Endothelial cell (in vitro differentiated cells): ENCODE results near the gene HBE1. TPM values are rescaled to one million over a fixed set of nuclear protein-coding genes. Genes with fewer than 3 reads are reported as not detected.

ENCODE experiments used
- DNase-seq: peaks from one replicate; pipeline ENCODE4 v3.0.0; 2021; ENCODE audit warnings: low spot score
- H3K27ac Mint-ChIP-seq: one replicate; pipeline ENCODE4 v1.8.0; 2021; ENCODE audit warnings: mixed read lengths, inconsistent platforms; ENCODE audit not compliant: unreplicated experiment
- H3K27me3 Mint-ChIP-seq: one replicate; pipeline ENCODE4 v1.8.0; 2021; ENCODE audit warnings: mild to moderate bottlenecking, moderate library complexity, mixed read lengths, inconsistent platforms; ENCODE audit not compliant: unreplicated experiment
- H3K36me3 Mint-ChIP-seq: one replicate; pipeline ENCODE4 v1.8.0; 2021; ENCODE audit warnings: mild to moderate bottlenecking, low read depth, mixed read lengths, inconsistent platforms; ENCODE audit not compliant: unreplicated experiment
- H3K4me1 Mint-ChIP-seq: one replicate; pipeline ENCODE4 v1.8.0; 2021; ENCODE audit warnings: mild to moderate bottlenecking, mixed read lengths, inconsistent platforms; ENCODE audit not compliant: unreplicated experiment
- H3K4me3 Mint-ChIP-seq: one replicate; pipeline ENCODE4 v1.8.0; 2021; ENCODE audit warnings: mild to moderate bottlenecking, mixed read lengths, inconsistent platforms; ENCODE audit not compliant: unreplicated experiment
- H3K9me3 Mint-ChIP-seq: one replicate; pipeline ENCODE4 v1.8.0; 2021; ENCODE audit warnings: mixed read lengths, inconsistent platforms; ENCODE audit not compliant: unreplicated experiment
- total RNA-seq: library from RNA; stranded (reverse); fragmentation: NEBNext Ultra II Directional; extraction: Animal tissue kit (Norgen Biotek cat#: 25700); gene quantifications from one replicate; pipeline ENCODE4 v1.2.1, GENCODE V29; 2021; ENCODE audit not compliant: unreplicated experiment
- TF ChIP-seq, protein P1 (sequence below): fragments of 200-600 bp; sonication (generic); IDR thresholded peaks from one replicate; pipeline ENCODE4 v1.5.0; 2021; ENCODE audit warnings: antibody characterized with exemption; ENCODE audit not compliant: unreplicated experiment

HBE1 gene
- total RNA-seq, 1 donor from 2014 or later = not detected

DNA sequence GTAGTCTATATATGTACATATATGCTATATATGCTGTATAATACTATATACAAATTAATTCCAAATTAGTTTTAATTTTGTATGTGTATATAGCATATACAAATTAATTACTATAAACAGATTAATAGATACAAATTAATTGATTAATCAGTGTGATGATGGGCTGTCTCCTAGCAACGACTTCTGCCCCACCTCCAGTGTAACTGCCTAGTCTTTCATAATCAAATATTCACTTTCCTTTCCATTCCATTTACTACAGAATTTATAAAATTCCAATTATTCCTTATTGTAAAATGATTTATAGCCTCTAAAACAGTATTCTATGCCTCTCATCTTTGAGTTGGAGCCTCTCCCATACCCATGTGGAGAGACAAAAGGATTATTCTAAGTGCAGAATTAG, 36.4 kb downstream of the HBE1 start:
- Mint-ChIP-seq H3K4me3 (no peak overlapping the region), H3K9me3 (no peaks in the 10 kb centered on the region), H3K4me1 (no peaks in the 10 kb centered on the region), H3K27ac (no peak overlapping the region), H3K27me3 (no peaks in the 10 kb centered on the region), H3K36me3 (no peaks in the 10 kb centered on the region)
- no peak for DNase-seq
- TF ChIP-seq, protein P1, sequence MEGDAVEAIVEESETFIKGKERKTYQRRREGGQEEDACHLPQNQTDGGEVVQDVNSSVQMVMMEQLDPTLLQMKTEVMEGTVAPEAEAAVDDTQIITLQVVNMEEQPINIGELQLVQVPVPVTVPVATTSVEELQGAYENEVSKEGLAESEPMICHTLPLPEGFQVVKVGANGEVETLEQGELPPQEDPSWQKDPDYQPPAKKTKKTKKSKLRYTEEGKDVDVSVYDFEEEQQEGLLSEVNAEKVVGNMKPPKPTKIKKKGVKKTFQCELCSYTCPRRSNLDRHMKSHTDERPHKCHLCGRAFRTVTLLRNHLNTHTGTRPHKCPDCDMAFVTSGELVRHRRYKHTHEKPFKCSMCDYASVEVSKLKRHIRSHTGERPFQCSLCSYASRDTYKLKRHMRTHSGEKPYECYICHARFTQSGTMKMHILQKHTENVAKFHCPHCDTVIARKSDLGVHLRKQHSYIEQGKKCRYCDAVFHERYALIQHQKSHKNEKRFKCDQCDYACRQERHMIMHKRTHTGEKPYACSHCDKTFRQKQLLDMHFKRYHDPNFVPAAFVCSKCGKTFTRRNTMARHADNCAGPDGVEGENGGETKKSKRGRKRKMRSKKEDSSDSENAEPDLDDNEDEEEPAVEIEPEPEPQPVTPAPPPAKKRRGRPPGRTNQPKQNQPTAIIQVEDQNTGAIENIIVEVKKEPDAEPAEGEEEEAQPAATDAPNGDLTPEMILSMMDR = no peak

DNA sequence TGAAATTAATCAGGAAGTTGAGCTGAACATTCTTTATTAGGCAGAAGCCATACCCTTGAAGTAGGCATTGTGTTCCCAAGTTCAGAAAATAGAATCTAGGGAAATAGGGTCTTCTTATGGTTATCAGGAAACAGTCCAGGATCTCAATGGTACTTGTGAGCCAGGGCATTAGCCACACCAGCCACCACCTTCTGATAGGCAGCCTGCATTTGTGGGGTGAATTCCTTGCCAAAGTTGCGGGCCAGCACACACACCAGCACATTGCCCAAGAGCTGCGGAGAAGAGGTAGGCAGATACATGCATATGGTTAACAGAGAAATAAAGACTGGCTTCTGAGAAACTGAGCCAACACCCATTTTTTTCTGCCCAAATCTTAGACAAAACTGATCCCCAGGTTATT, 36.9 kb downstream of the HBE1 start:
- no peak overlapping the region for H3K27ac Mint-ChIP-seq
- no peaks in the 10 kb centered on the region for H3K4me1 Mint-ChIP-seq
- no peaks in the 10 kb centered on the region for H3K9me3 Mint-ChIP-seq
- H3K36me3 Mint-ChIP-seq = no peaks in the 10 kb centered on the region
- DNase-seq = no peak
- TF ChIP-seq, protein P1 = no peak
- no peaks in the 10 kb centered on the region for H3K27me3 Mint-ChIP-seq
- no peak overlapping the region for H3K4me3 Mint-ChIP-seq

DNA sequence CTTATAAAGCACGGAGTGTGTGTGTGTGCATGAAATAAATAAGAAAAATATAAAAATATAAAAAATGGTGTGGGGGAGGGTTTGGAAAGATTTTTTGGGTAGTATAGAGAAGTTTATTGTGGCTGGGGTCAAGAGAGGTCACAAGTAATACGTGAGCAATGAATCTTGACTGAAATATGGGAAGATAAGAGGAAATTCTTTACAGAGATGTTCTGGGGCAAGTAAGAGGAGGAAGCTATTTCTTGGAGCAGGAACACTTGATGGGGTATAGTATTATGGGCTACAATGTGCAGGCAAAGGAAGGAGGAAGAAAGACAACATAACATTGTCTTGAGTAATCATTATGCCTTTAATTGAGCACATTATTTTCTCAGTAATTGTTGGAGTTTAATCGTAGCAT, 37.6 kb downstream of the HBE1 start:
- no peaks in the 10 kb centered on the region for H3K9me3 Mint-ChIP-seq
- H3K4me3 Mint-ChIP-seq = no peak overlapping the region
- TF ChIP-seq, protein P1 = no peak
- H3K36me3 Mint-ChIP-seq = no peaks in the 10 kb centered on the region
- H3K27me3 Mint-ChIP-seq = no peaks in the 10 kb centered on the region
- no peak for DNase-seq
- H3K4me1 Mint-ChIP-seq = no peaks in the 10 kb centered on the region
- H3K27ac Mint-ChIP-seq = no peak overlapping the region

DNA sequence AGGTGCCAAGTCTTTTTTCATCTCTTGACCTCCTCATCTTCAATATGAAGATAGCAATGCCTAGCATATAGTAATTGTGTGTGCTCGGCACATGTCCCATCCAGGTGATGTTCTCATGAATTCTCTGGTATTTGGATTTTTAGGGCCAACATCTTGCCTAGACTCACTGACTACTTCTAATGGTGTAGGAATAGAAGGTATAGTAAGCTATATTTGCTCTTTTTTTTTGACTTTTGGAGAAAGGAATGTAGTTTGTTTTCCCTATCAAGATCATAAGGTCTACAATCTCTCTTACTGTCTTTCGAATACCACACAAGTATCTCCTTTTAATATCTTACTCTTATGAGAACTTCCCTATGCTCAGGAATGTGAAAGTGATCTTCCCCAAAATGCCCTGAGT, 38.6 kb downstream of the HBE1 start:
- DNase-seq = no peak
- TF ChIP-seq, protein P1 = no peak
- Mint-ChIP-seq H3K36me3 (no peaks in the 10 kb centered on the region), H3K4me3 (no peak overlapping the region), H3K27me3 (no peaks in the 10 kb centered on the region), H3K27ac (no peak overlapping the region), H3K9me3 (no peaks in the 10 kb centered on the region), H3K4me1 (no peaks in the 10 kb centered on the region)

DNA sequence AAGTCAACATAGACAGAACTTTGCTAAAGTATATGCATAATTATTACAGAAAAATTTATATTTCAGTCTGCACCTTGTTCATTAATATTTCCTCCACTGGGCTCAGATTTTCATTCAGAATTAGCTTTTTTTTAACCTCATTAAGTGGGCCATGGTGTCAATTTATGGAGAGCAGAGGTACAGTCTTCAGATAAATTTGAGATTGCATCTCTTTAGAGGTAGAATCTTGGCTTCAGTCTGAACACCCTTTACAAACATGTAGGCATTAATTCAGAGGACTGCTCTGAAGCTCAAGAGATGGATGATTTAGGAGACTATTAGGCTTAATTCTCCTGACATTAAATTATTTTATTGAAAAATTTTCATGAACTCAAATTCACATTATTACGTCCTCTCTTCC, 39.5 kb downstream of the HBE1 start:
- Mint-ChIP-seq H3K36me3 (no peaks in the 10 kb centered on the region), H3K4me1 (no peaks in the 10 kb centered on the region), H3K4me3 (no peak overlapping the region), H3K27ac (no peak overlapping the region), H3K9me3 (no peaks in the 10 kb centered on the region), H3K27me3 (no peaks in the 10 kb centered on the region)
- TF ChIP-seq, protein P1 = no peak
- no peak for DNase-seq
